GM18508 (cell line): ENCODE measurements around the gene PCDHB10.
"Not testable (repeated sequence)": the region's sequence is repeated elsewhere in the genome, so short reads cannot be mapped to it uniquely, and the experiment has no call there.

Experiments
- ATAC-seq: cut with Tn5 transposase; IDR thresholded peaks from one replicate; pipeline ENCODE4 v1.9.1; 2021; ENCODE audit warnings: moderate number of reproducible peaks; ENCODE audit not compliant: insufficient read depth, unreplicated experiment

The PCDHB10 gene

GRCh38 chr5:141235922-141236321, 43.8 kb downstream of the PCDHB10 start:
- ATAC-seq: not testable (repeated sequence)

GRCh38 chr5:141236516-141237313, 44.6 kb downstream of the PCDHB10 start:
- ATAC-seq: no peak

- ATAC-seq: no peak
Observed at GRCh38 chr5:141241496-141241895, 49.3 kb downstream of the PCDHB10 start.
